Heart left ventricle (tissue), 16 donors: ENCODE results near the gene TTC23L. TPM values are rescaled to one million over a fixed set of nuclear protein-coding genes. Genes with fewer than 3 reads are reported as not detected.

Experiments used
- ATAC-seq, 4 donors: fragments of 200-7000 bp; cut with Tn5 transposase; one replicate each; pipeline ENCODE4 v1.9.1; 2020 to 2022; ENCODE audit warnings: moderate library complexity in 4 of 4, mild to moderate bottlenecking in 3 of 4, moderate number of reproducible peaks in 1 of 4
- DNase-seq, 5 donors: peaks; one replicate each; pipeline ENCODE4 v3.0.0-alpha.2; 2020
- H3K27ac ChIP-seq, 12 donors: fragments of 200-600 bp; sonication (generic) in 4 of 12; one replicate each; pipeline versions ENCODE4 v1.5.0 to v1.8.0; 2016 to 2022; ENCODE audit warnings: mild to moderate bottlenecking in 2 of 12
- H3K27me3 ChIP-seq, 9 donors: fragments of 200-600 bp; sonication (generic) in 2 of 9; one replicate each; pipeline versions ENCODE4 v1.5.1 to v1.8.0; 2016 to 2022; ENCODE audit warnings: mild to moderate bottlenecking in 3 of 9
- H3K36me3 ChIP-seq, 9 donors: fragments of 200-600 bp; sonication (generic) in 2 of 9; one replicate each; pipeline versions ENCODE4 v1.5.0 to v1.8.0; 2018 to 2022; ENCODE audit warnings: mild to moderate bottlenecking in 2 of 9
- H3K4me1 ChIP-seq, 12 donors: fragments of 200-600 bp; sonication (generic) in 4 of 12; one replicate each; pipeline versions ENCODE4 v1.5.0 to v1.8.0; 2016 to 2022; ENCODE audit warnings: mild to moderate bottlenecking in 3 of 12
- H3K4me3 ChIP-seq, 12 donors: fragments of 200-600 bp; sonication (generic) in 4 of 12; one replicate each; pipeline versions ENCODE4 v1.5.0 to v1.8.0; 2017 to 2022; ENCODE audit warnings: mild to moderate bottlenecking in 9 of 12, moderate library complexity in 4 of 12
- H3K9me3 ChIP-seq, 12 donors: fragments of 200-600 bp; sonication (generic) in 4 of 12; one replicate each; pipeline versions ENCODE4 v1.5.0 to v1.8.0; 2016 to 2022; ENCODE audit warnings: mild to moderate bottlenecking in 1 of 12
- CTCF ChIP-seq, 12 donors: fragments of 200-600 bp; sonication (generic) in 4 of 12; IDR thresholded peaks; one replicate each; pipeline versions ENCODE4 v1.5.0 to v1.8.0; 2018 to 2022; ENCODE audit warnings: antibody characterized with exemption in 12 of 12, mild to moderate bottlenecking in 5 of 12
- POLR2A ChIP-seq, 2 donors: fragments of 450-650 bp; IDR thresholded peaks; one replicate each; pipeline ENCODE4 v1.6.1; 2017; ENCODE audit warnings: antibody characterized with exemption in 2 of 2, mild to moderate bottlenecking in 2 of 2, moderate library complexity in 2 of 2
- WGBS, 4 donors: extraction: QIAGEN DNeasy Blood & Tissue Kit in 2 of 4; methylation state at CpG; one replicate each; pipeline versions ENCODE4 v1.1.5 to v1.1.7; 2013 to 2018; 5-methylcytosine and 5-hydroxymethylcytosine counted together
- intact Hi-C, 10 donors: fragments of 100-400 bp; cut with DNase I; formaldehyde crosslinking; loops; one replicate each; pipeline versions ENCODE4 v1.11.1 to v1.14.2; 2022
- polyA plus RNA-seq, 2 donors: library from polyadenylated mRNA; stranded (reverse); fragments of 200-250 nt; gene quantifications; one replicate each; pipeline ENCODE4 v1.2.3, GENCODE V29; 2013
- total RNA-seq, 9 donors: library from RNA; depleted of rRNA in 2 of 9; stranded (reverse); fragments of >200 nt in 2 of 9; fragmentation: NEBNext Ultra II Directional in 3 of 9; extraction: Animal tissue kit (Norgen Biotek cat#: 25700) in 3 of 9; gene quantifications; one replicate each; pipeline versions ENCODE4 v1.1.0 to v1.2.4, GENCODE V29; 2016 to 2023
- donor health status: ischemic (EF 13 %, LVEDD 7.1; RV severe dilation, severe dysfunction).
- donor health status: healthy with polysubstance abuse.
- donor health status: DM: no; HTN: yes; CAD: no.
- donor health status: DM: no; HTN: no; CAD: no.
- donor health status: ischemic (EF 25% LVEDD 6.9; RV normal size, moderate dysfunction).
- donor health status: ischemic (EF 25% LVEDD 5.7; RV mildly dilated, moderate dysfunction).
- donor health status: healthy.
- donor health status: DM: yes; HTN: yes; CAD: no.
- donor health status: ischemic (EF 35%, LVEDD 5.7; RV mildly dilated, moderate dysfunction).
- donor health status: nonischemic (EF 11% LVEDD 7.7; RV severe dilation, severe dysfunction).
- donor health status: DM: yes; HTN: yes; CAD: no.
- donor health status: PGD.
- donor health status: ischemic (EF 29% LVEDD 5.4; RV normal size, mild dysfunction).
- donor health status: nonischemic (EF 23%, LVEDD 6.1; RV moderate dilation, normal function).

Gene TTC23L
- total and polyA plus RNA-seq, 11 donors = 0.06 to 0.69 TPM; not detected in 9

DNA sequence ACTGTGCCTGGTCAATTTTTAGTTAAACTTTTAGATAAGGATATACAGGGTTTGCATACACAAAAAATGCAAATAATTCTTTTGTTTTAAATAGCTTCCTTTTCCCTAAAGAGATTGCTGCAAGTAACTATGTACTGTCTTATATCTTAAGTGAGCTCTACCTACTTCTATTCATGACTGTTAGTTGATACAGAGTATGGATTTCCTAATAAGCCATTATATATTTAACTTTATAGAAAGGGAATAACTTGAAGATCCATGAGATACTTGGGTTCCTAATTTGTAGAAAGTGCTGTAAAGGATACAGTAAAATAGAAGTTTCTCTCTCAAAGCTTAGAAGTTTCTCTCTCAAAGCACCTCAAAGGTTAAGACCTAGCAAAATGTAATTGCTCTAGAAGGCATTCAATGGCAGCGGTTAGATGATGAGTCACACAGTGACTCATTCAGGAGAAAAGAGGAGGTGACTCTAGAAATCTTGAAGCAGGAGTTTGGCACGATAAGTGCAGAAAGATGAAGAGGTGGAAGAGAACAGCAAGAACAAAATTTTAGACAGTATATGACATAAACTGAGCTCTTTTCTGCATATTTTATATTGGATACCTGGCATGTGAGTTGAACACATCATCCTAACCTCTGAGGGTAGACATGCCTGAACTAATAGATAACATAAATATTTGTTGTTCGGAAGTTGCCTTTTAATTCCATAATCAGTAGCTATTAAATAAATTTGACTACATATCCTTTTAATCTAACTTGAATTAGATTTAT lies 84.9 kb downstream of the TTC23L start:
- H3K36me3 ChIP-seq = peaks cover 0 to 87% (median 80%) of the 10 kb centered on the region in 9 donors
- H3K4me1 ChIP-seq = peaks cover 0 to 14% (median 3%) of the 10 kb centered on the region in 12 donors
- TF ChIP-seq CTCF (IDR thresholded peaks at IDR 0.05) (no peak), POLR2A (IDR thresholded peaks at IDR 0.05) (no peak)
- intact Hi-C loops = loop anchor here in 2 of 10 donors (5.0 to 10.0 kb wide), 2 partner anchors 1318 to 1479 kb away; partner anchors contain the start of genes NADK2 (in 1 of the 2) and TARS1 (in 1 of the 2)
- no peaks in the 10 kb centered on the region for H3K27me3 ChIP-seq
- peak overlapping the region in 2 of 12 donors; percentile 28 to 37 for H3K27ac ChIP-seq
- H3K9me3 ChIP-seq = no peaks in the 10 kb centered on the region
- DNase-seq (no peak), ATAC-seq (peak in 2 of 4 donors; percentile 62 to 82)
- no peak overlapping the region for H3K4me3 ChIP-seq
- 40 to 63% (median 51%) methylated on average over 3 of the region's 3 CpGs for WGBS, 4 donors

DNA sequence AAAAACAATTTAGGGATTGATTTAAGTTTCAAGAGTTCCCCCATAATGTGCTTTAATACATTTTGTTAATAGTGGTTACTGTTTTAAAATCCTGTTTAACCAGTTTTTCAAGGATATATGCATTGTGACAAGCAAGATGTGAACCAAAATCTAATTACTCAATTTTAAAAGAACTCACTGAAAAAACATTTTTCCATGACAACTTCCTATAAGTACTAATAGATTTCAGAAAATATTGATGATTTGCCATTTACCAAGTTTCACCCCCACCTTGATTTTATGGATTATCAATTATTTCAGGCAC lies 85.5 kb downstream of the TTC23L start:
- DNase-seq = no peak

DNA sequence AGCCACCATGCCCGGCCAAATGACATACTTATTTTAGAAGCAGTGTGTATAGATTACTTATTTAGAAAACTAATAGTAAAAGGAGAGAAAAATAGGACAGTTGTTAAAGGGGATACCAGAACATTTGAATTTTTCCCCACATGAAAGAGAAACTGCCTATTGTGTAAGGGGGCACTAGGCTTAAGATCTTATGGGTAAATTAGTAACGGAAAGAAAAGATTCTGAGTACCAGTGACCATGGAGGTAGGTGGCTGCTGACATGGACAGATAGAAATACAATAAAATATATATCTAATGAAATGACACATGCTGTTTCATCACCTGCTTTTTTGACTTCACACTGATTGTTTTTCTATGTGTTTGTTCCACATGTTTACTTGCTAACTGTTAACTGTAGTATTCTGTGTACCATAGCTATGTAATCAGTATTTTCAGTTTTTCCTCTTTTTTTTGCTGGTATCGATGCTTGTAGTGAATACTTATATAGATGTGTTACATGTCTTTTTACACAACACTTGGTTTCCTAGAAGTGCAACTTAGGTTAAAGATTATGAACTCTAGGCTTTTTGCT lies 87.4 kb downstream of the TTC23L start:
- ATAC-seq (no peak), DNase-seq (no peak)
- H3K4me1 ChIP-seq = peaks cover 0 to 26% (median 14%) of the 10 kb centered on the region in 12 donors
- no peaks in the 10 kb centered on the region for H3K27me3 ChIP-seq
- TF ChIP-seq POLR2A (IDR thresholded peaks at IDR 0.05) = no peak
- no peak for TF ChIP-seq CTCF (IDR thresholded peaks at IDR 0.05)
- 89 to 94% (median 91%) methylated on average over 3 of the region's 3 CpGs for WGBS, 4 donors
- peaks cover 0 to 62% (median 57%) of the 10 kb centered on the region in 9 donors for H3K36me3 ChIP-seq
- no peak overlapping the region for H3K4me3 ChIP-seq
- intact Hi-C loops = loop anchor here in 2 of 10 donors (5.0 to 10.0 kb wide), 2 partner anchors 1482 to 1484 kb away; partner anchors contain the start of gene TARS1 (in 2 of the 2)
- H3K9me3 ChIP-seq = no peaks in the 10 kb centered on the region
- no peak overlapping the region for H3K27ac ChIP-seq

More for the DNA sequence above, 85.5 kb downstream of the TTC23L start:
- no peaks in the 10 kb centered on the region for H3K27me3 ChIP-seq
- peaks cover 0 to 81% (median 77%) of the 10 kb centered on the region in 9 donors for H3K36me3 ChIP-seq
- no peak overlapping the region for H3K27ac ChIP-seq
- TF ChIP-seq POLR2A (IDR thresholded peaks at IDR 0.05) (no peak), CTCF (IDR thresholded peaks at IDR 0.05) (no peak)
- intact Hi-C loops = loop anchor here in 2 of 10 donors (5.0 to 10.0 kb wide), 2 partner anchors 1318 to 1480 kb away; partner anchors contain the start of genes NADK2 (in 1 of the 2) and TARS1 (in 1 of the 2)
- peaks cover 0 to 15% (median 4%) of the 10 kb centered on the region in 12 donors for H3K4me1 ChIP-seq
- no peak overlapping the region for H3K4me3 ChIP-seq
- H3K9me3 ChIP-seq = no peaks in the 10 kb centered on the region
- no peak for ATAC-seq

DNA sequence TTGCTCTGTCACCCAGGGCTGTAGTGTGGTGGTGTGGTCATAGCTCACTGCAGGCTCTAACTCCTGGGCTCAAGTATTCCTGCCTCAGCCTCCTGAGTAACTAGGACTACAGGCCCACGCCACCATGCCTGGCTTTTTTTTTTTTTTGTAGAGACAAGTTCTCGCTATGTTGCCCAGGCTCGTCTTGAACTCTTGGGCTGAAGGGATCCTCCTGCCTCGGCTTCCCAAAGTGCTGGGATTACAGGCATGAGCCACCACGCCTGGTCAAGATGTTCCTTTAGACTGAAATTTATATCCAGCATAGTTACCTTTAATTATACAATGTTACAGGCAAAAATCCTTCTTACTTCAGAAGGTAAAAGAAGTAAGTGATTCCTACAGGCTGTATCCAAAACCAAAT lies 88.8 kb downstream of the TTC23L start:
- Histone ChIP-seq H3K27me3 (no peaks in the 10 kb centered on the region), H3K27ac (no peak overlapping the region), H3K9me3 (no peaks in the 10 kb centered on the region), H3K36me3 (peaks cover 0 to 48% (median 43%) of the 10 kb centered on the region in 9 donors), H3K4me1 (peaks cover 0 to 33% (median 18%) of the 10 kb centered on the region in 12 donors), H3K4me3 (no peak overlapping the region)
- no peak for DNase-seq
- WGBS, 4 donors = 81 to 100% (median 94%) methylated on average over 5 of the region's 5 CpGs
- no peak for ATAC-seq
- intact Hi-C loops = loop anchor here in 3 of 10 donors (2.0 to 10.0 kb wide), 3 partner anchors 13 to 1485 kb away; partner anchors contain the start of genes TARS1 (in 2 of the 3), BRIX1 (in 1 of the 3) and RAD1 (in 1 of the 3)
- no peak for TF ChIP-seq POLR2A (IDR thresholded peaks at IDR 0.05)
- no peak for TF ChIP-seq CTCF (IDR thresholded peaks at IDR 0.05)
